GM21447 (cell line): ENCODE results near the gene AK5.
"Not testable (repeated sequence)": the region's sequence is repeated elsewhere in the genome, so short reads cannot be mapped to it uniquely, and the experiment has no call there.

Experiments used
- ATAC-seq: cut with Tn5 transposase; IDR thresholded peaks from one replicate; pipeline ENCODE4 v1.9.1; 2021; ENCODE audit not compliant: unreplicated experiment

The AK5 gene

DNA sequence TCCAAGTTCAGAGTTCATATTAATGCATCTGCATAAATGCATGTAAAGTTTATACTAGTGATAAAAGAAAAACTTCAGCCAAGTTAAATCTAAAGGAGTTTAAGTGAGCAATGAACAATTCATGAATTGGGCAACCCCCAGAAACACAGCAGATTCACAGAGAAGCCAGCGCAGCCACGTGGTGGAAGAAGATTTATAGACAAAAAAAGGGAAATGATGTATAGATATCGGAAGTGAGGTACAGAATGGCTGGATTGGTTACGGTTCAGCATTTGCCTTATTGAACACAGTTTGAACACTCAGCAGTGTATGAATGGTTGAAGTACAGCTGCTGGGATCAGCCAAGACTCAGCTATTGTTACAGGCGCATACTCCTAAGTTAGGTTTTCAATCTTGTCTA, 5.7 kb downstream of the AK5 start:
- no peak for ATAC-seq

DNA sequence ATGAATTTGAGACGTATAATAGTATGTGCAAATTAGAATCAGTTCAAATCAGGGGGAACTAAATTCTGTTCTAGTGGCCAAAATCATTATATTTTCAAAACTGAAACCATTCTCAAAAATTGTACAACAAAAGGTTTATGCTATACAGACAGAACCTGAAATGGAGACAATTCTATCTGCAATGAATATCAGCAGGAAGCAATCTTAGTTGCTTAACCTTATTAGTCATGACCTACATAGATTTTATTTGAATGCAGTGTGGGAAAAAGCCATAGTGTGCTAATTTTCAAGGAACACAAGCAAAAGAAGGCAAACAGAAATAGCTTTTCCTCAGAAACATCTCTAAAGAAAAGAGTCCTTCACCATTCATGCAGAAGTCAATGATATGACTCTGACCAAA, 6.5 kb downstream of the AK5 start:
- no peak for ATAC-seq

DNA sequence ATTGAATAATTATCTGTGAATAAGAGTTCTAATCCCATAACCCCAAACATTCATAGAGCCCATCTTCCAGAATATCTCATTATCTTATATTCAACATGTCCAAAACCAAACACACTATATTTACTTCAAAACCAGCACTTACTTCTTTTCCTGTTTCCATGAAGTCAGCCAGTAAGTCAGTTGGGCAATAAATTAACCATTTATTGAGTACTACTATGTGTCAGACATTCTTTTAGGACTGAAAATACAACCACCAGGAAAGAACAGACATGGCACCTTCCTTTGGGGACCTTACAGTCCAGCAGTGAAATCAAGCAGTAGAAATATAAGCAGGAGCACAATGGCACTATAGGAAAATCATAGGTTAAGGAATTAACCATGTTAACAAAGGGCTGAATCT, 8.8 kb downstream of the AK5 start:
- ATAC-seq = no peak

DNA sequence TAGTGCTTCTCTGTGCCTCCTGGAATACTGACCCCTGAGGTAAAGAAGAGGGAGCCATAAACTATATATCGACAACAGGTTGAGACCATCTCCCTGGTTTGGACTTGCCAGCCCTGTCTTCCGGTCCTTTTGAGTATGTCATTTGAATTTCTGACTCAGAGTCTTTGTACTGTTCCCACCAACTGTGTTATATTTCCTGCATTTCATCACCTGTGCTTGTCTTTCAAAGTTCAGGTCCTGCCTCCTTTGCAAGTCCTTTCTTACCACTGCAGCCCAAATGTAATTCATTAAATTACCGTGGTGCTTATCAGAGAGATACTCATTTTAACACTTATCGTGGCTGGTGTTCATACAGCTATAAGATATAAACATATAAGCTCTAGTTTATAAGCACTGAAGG, 10.7 kb downstream of the AK5 start:
- ATAC-seq = no peak

DNA sequence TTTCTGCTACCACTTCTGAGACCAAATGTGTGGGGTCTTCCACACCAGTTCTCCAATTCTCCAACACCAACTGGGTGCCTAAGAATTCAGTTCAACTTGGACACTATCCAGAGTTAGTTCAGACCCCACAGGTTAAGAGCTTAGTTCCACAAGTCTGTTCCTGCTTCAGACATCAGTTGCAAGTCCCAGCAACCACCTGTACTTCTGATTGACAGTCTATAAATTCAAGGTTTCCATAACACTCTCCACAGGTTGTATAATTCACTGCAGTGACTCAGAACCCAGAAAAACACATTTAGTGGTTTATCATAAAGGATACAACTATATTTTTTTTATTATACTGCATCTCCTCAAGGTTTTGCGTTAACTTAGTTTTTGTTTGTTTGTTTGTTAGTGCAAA, 18.7 kb downstream of the AK5 start:
- ATAC-seq = no peak

DNA sequence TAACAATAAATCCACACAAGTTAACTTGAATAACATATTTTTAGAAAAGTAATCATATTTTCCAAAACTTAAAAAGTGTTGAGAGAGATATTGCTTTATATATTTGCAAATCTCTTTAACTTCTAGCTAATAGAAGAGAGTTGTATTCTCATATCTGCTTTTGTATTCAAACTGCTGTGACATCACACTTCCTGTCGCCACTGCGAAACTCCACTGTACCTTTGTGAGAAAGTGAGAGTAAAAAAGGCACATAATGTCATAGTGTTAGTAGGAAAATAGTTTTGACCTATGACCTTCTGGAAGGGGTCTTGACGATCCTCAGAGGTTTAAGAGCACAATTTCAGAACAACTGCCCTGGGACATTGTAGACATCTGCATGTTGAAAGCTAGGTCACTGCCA, 21.6 kb downstream of the AK5 start:
- ATAC-seq = no peak

DNA sequence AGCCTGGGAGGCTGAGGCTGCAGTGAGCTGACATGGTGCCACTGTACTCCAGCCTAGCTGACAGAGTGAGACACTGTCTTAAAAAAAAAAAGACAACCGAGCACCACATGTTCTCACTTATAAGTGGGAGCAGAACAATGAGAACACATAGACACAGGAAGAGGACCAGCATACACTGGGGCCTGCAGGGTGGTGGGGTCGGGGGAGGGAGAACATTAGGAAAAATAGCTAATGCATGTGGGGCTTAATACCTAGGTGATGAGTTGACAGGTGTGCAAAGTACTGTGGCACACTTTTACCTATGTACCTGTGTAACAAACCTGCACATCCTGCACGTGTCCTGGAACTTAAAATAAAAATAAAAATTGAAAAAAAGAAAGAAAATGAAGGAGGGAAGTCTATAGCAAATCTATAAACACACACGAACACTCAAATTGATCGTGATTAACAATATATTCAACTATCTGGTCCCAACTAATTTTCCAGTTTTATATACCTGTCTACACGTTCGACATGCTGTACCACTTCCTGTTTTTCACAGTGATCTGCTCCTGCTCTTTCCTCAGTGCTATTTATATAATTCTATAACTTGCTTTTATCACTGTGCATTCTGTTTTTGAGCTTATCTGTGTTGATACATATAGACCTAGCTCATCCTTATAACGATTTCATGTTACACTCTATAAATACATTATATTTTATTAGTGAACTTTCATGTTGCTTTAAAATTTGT, 27.2 kb downstream of the AK5 start:
- ATAC-seq = no peak

DNA sequence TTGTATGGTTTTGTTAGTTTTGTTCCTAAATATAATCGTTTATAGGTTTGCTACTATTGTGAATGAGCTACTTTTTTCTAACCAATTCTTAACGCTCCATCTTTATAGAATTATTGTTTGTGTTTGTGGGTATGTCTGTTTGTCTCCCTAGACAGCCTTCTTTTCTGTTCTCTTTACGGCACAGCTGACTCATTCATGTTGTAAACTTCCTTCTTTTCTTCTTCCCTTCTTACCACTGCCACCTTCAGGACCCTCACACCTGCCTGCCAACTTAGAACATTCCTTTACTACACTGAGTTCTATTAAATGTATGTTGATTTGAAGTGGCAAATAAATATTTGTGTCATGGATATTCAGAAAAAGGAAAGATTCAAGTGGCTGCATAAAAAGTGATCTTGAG, 29.1 kb downstream of the AK5 start:
- ATAC-seq = no peak

DNA sequence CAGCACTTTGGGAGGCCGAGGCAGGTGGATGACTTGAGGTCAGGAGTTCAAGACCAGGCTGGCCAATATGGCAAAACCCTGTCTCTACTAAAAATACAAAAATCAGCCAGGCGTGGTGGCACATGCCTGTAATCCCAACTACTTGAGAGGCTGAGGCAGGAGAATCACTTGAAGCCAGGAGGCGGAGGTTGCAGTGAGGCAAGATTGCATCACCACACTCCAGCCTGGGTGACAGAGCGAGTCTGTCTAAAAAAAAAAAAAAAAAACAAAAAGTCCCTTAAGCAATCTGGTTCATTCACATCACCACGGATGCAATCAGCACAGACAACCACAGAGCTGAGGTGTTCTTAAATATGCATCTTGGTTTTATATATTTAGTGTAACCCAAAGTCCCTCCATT, 30.5 kb downstream of the AK5 start:
- ATAC-seq = not testable (repeated sequence)

DNA sequence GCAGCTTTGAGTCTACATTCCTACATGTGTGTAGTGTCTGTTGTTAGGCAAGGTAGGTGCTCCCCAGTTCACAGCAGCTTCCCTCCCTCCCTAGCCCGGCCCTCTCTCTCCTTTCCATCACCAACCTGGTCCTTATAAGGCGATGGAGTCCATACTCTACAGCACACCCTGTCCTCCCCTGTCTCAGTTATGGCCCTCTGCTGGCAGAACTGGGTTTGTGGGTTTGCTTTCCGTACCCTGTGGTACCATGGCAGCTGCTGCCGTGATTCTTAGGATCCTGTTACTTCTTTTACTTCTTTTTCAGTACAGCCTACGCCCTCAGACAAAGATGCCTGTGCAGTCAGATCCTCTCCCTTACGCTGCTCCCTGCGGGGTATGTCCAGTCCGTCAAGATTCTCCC, 31.7 kb downstream of the AK5 start:
- no peak for ATAC-seq

DNA sequence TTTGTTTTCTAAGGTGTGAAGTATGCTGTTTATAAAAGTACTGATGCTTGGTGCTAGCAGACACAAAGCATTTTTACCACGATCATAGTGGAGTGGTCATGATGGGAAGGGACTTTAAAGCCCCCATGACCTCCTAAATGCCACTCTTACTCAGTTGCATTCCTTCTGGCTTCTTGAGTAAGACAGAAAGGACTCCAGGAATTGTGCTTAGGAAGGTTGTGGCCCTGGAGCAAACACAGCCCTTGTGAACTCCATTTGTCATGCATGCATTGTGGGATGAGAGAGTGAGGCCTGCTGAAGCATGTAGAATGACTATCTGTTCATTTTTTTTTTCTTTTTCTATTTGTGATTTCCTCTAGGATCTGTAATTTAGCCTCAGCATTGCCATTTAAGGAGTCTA, 34.2 kb downstream of the AK5 start:
- no peak for ATAC-seq

DNA sequence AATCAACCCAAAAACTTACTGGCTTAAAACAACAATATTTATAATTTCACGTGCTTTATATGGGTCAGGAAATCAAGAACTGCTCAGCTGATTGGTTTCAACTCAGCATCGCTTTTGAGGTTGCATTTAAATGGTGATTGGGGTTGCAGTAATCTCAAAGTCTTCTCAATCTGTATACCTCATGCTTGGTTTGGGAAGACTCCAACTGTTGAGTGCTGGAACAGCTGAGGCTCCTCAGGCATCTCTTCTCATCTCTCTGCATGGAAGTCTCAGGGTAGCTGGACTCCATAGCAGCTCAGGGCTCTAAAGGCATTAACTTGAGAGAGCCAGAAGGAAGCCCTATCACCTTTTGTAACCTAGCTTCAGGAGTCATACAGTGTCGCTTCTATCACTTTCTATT, 35.1 kb downstream of the AK5 start:
- ATAC-seq = no peak

DNA sequence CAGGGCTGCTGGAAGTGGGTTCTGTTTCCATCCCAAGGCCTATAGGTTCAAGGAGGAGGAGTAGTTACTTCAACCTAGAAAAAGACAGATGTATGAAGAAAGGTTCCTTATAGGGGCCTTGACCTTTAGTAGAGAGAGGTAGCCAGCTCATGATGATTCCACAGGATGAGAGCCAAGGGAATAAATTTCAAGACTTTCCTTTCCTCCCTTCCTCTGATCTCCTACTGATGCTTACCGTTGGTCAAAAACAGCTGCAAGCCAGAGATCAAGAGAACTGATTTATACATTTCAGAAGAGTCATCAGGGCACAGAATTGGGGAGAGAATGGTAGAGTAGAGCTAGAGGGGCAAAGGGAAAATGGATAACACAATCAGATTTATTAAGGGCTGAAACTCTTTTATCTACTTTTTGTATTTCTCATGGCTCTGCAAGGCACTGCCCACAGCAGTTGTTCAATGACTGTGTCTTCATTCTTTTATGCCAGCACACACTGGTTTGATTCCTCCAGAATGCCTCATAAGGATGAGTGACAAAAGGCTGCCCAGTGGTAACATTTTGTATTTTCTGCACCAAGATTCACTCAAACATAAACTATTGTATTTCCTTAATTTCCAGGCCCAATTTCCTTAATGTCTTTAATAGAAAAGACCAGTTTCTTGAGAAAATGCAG, 37.4 kb downstream of the AK5 start:
- no peak for ATAC-seq

DNA sequence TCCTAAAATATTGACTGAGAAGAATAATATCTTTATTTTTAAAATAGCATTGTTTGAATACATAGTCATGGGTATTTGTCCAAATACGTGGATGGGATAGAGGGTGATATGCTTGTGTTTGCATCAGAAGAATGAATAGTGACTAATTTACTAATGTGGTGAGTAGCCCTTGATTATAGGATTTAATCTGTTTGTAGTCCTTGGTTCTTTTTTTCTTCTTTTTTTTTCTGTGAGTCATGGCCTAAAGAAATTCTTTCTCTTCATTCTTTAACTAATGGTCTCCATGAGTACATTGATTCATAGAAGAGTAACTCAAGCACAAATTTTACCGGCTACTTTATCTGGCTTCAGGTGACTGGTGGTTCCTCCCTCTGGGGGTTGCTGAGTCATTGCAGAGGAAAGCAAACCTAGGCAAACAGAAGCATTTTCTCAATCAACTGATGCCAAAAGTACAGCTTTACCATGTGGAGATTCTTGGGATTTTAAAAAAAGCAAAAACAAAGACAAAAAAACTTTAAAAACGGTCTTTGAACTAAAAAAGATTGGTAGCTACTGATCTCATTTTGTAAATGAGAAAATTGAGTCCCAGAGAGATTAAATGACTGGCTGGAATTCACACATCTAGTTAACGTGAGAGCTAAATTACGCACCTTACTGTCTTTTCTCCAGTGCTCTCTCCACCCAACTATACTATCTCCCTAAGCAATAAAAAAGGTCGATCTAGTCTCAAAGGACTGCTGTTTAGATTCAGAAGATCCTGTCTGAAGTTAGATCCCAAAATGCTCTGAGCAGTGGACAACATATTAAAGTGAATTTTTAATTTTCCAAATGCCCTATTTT, 40.5 kb downstream of the AK5 start:
- no peak for ATAC-seq

DNA sequence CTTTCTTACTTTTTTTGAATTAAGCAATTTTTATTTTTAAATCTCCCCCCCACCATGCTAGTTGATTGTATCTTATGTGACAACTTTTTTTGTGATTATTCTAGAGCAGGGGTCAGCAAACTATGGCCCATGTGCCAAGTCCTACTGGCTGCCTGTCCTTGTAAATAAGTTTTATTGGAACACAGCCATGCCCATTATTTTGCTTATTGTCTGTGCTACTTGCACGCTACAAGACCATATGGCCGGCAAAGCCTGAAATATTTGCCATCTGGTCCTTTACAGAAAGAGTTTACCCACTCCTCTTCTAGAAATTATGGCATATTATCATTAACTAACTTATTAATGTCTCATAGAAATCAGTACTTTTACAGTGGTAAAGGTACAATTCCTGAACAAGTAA, 51.7 kb downstream of the AK5 start:
- ATAC-seq = no peak

DNA sequence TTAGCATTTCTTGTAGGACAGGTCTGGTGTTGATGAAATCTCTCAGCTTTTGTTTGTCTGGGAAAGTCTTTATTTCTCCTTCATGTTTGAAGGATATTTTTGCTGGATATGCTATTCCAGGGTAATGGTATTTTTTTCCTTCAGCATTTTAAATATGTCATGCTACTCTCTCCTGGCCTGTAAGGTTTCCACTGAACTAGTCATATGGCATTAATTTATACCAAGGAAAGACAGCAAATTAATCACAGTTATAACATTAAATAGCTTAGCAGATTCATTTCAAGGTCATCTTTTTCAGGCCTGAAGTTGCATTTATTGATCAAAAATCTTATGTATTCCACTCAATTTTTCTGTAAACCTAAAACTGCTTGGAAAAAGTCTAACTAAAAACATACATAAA, 54.9 kb downstream of the AK5 start:
- no peak for ATAC-seq

DNA sequence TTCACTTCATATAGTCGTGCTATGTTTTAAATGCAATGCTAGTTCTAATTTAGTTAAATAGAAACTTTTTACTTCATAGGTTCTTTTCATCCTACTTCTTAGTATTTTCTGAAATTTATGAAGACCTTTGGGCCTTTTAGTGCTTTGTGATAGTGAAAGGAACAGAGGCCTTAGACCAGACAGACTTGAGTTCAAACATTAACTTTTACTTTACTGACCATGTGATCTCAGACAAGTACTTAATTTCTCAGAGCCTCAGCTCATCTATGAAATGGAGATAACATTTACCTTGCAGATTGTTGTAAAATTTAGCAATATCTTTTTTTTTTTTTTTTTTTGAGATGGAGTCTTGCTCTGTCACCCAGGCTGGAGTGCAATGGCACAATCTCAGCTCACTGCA, 57.5 kb downstream of the AK5 start:
- ATAC-seq = no peak

DNA sequence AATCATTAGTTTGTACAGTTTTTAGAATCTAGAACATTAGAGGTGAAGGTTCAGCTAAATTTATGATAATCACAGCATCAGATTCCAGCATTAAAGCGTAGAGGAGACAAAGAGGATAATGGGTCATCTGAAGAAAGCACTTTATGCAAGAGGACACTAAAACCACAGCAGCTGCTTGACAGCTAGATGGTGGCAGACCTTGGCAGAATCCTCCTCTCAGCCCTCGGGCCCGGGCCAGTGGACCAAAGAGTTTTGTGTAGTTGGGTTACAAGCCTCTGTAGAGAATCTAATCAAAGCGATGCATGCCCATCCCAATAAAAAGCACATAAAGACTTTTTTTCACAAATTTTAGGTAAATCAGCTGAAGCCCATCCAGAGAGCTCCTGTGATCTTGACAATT, 59.4 kb downstream of the AK5 start:
- no peak for ATAC-seq

DNA sequence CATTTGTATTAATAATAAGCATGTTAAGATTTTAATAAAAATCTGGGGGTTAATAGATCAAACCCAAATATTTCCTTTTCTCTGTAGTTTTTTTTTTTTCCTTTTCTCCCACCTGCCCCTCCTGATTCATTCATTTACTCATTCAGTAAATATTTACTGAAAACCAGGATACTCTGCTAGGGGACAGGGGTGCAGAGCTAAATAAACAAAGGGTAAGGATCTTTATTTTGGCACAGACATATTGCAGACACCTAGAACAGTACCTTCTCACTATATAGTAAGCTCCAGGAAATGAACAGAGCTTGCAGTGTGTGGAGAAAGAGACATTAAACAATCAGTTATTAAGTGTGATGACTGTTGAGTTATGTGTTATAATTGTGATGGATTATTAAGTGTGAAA, 60.9 kb downstream of the AK5 start:
- no peak for ATAC-seq

DNA sequence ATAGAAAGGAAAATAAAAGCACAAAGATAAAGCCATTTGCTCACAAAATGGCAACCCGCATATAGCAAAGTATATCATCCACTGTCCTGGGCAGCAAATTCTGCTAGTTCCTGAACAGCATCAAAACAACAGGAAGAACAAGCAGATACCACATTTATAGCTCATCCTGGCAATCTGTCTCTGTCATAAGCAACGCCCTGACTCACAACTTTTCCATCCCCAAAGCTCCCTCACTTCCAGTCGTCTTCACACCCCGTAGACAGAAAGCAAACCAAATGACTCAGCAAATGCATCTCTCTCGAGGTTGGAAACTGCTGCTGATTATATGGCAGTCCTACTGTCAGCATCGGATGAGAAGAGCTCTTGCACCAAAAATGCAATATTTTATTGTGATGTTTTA, 65.8 kb downstream of the AK5 start:
- no peak for ATAC-seq

DNA sequence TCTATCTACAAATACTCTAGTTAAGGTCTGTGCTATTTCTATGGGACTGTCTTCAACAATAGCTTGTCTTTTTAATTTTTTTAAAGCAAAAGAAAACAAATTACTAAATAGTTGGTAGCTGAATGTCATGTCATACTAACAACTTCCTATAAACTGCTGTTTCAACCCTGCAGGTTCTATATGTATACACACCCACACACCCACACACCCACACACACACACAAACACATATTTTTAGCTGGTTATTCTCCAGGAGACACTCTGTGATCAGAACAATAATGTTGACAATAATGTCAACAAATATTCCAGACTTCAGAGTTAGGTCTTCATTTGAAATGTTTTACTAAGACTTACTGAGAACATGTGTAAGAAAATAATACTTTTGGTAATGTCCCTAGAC, 66.7 kb downstream of the AK5 start:
- no peak for ATAC-seq

DNA sequence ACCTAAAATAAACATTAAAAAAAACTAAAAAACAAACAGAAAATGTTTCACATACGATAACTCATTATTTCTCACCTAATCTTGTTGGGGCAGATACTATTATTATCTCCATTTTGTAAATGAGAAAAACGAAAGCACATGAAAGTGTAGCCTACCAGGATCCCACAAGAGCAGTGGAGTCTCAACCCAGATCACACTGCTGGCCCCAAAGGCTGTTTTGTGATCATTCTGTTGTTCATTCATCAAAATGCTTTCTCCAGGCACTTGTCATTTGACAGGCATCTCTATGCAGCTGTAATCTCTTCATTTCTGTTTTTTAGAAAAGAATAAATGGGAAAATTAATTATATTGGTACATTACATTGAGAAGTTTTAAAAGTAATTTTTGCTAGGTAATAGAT, 67.5 kb downstream of the AK5 start:
- ATAC-seq = no peak
